ENCODE results near the gene WNT4. TPM values are rescaled to one million over a fixed set of nuclear protein-coding genes. Genes with fewer than 3 reads are reported as not detected.

The WNT4 gene
- total and polyA plus RNA-seq, 2 of the 8 experiments (the other 6 are each of a cell fraction or from before 2014, with no cell fraction given), result 1.3 to 6.6 TPM

GRCh38 chr1:22137004-22137720 is 5.7 kb downstream of the WNT4 start (continued):
- no peak for TF ChIP-seq CTCF (IDR thresholded peaks at IDR 0.05; ENCODE audit: control extremely low read depth in 1 of 3, insufficient read depth in 1 of 3, low read depth in 1 of 3, low read length in 3 of 3)
- no peak for TF ChIP-seq RNF2 (IDR thresholded peaks at IDR 0.05; ENCODE audit: borderline replicate concordance, low read depth, low read length, missing control alignments, poor library complexity, severe bottlenecking)
- no peak for TF ChIP-seq SRF (IDR thresholded peaks at IDR 0.05; ENCODE audit: low read depth, low read length)
- no peak for TF ChIP-seq JUND (IDR thresholded peaks at IDR 0.05; ENCODE audit: low read length)
- TF ChIP-seq CHD1 (IDR thresholded peaks at IDR 0.05; ENCODE audit: low read depth, low read length), result no peak
